HepG2 (cell line): Measurements from ENCODE around the gene SUN1. TPM values are rescaled to one million over a fixed set of nuclear protein-coding genes. Genes with fewer than 3 reads are reported as not detected.

ENCODE experiments used
- ATAC-seq: fragments of 200-7000 bp; cut with Tn5 transposase; 3 replicates; pipeline ENCODE4 v1.9.1; 2020; ENCODE audit warnings: mild to moderate bottlenecking, moderate library complexity
- BruUV-seq: library from RNA; stranded (reverse); fragments of 400-500 nt; replicated peaks from 2 replicates; lab custom pipeline; 2021; lab: Mats Ljungman, UMichigan
- CTCF ChIA-PET: fragments of 300-600 bp; formaldehyde crosslinking; extraction: SDS; loops from one replicate; lab custom pipeline; 2021; ENCODE audit warnings: low total read pairs, inconsistent platforms, low intra/inter-chr PET ratio; lab: Yijun Ruan, JAX
- POLR2A ChIA-PET: fragments of 350-600 bp; sonication (Branson Sonifier 250); formaldehyde crosslinking; loops from one replicate; lab custom pipeline; 2020; ENCODE audit warnings: antibody characterized with exemption, inconsistent platforms; lab: Yijun Ruan, JAX
- DNase-seq: peaks from one replicate; pipeline ENCODE4 v3.0.0-alpha.2; 2015; ENCODE audit warnings: low spot score
- FAIRE-seq: peaks from 3 replicates; lab custom pipeline; 2011; peaks lifted over from hg19 to GRCh38; lab: Jason Lieb, UNC
- H2AFZ ChIP-seq: one replicate; pipeline ENCODE4 v1.6.1; 2011; ENCODE audit warnings: low read length, inconsistent platforms
- H3K27ac ChIP-seq: fragments of 300-600 bp; 3 replicates; pipeline ENCODE4 v1.8.0; 2011; ENCODE audit warnings: mixed run types, mild to moderate bottlenecking, mixed read lengths, low read length, inconsistent platforms; ENCODE audit not compliant: insufficient read depth; ENCODE audit errors: extremely low read length
- H3K27me3 ChIP-seq, 2 experiments: fragments of 200-600 bp in 1 of 2; 2 replicates in 1 of 2; 3 replicates in 1 of 2; pipeline versions ENCODE4 v1.6.0 to v1.8.0; 2011; ENCODE audit warnings: low read length in 2 of 2, mild to moderate bottlenecking in 2 of 2, moderate library complexity in 2 of 2, inconsistent platforms in 1 of 2; ENCODE audit not compliant: insufficient read depth in 2 of 2, control insufficient read depth in 1 of 2
- H3K36me3 ChIP-seq, 2 experiments: fragments of 200-600 bp in 1 of 2; replicated peaks in 1 of 2; 2 replicates in 1 of 2; 3 replicates in 1 of 2; pipeline versions ENCODE4 v1.5.1 to v1.8.0; 2011; ENCODE audit warnings: low read length in 2 of 2, inconsistent platforms in 1 of 2; ENCODE audit not compliant: insufficient read depth in 2 of 2, control insufficient read depth in 1 of 2
- H3K4me1 ChIP-seq: 2 replicates; pipeline ENCODE4 v1.5.1; 2012; ENCODE audit warnings: low read length, inconsistent platforms; ENCODE audit not compliant: insufficient read depth
- H3K4me2 ChIP-seq: 2 replicates; pipeline ENCODE4 v1.6.0; 2011; ENCODE audit warnings: low read depth, low read length, inconsistent platforms
- H3K4me3 ChIP-seq, 3 experiments: fragments of 200-600 bp in 1 of 3; sonication (generic), shearing (Covaris generic) in 1 of 3; replicated peaks in 1 of 3; 2 replicates each; pipeline ENCODE4 v1.5.1; 2011 to 2016; ENCODE audit warnings: low read length in 3 of 3, inconsistent platforms in 2 of 3, low read depth in 2 of 3, mild to moderate bottlenecking in 2 of 3, control low read depth in 1 of 3, mixed read lengths in 1 of 3; ENCODE audit not compliant: insufficient read depth in 1 of 3
- H3K79me2 ChIP-seq: one replicate; pipeline ENCODE4 v1.6.1; 2011; ENCODE audit warnings: low read length, inconsistent platforms; ENCODE audit not compliant: insufficient read depth
- H3K9ac ChIP-seq: 2 replicates; pipeline ENCODE4 v1.6.0; 2011; ENCODE audit warnings: mild to moderate bottlenecking, low read depth, low read length, inconsistent platforms; ENCODE audit not compliant: insufficient read depth
- H3K9me3 ChIP-seq: 2 replicates; pipeline ENCODE4 v1.5.1; 2012; ENCODE audit warnings: mild to moderate bottlenecking, low read length
- H4K20me1 ChIP-seq: 2 replicates; pipeline ENCODE4 v1.6.0; 2011; ENCODE audit warnings: inconsistent platforms, mild to moderate bottlenecking, low read length, moderate library complexity; ENCODE audit not compliant: insufficient read depth
- CSRNP2 ChIP-seq: sonication (generic); formaldehyde crosslinking; conservative IDR thresholded peaks from 2 replicates; pipeline ENCODE4 v1.8.0; 2022; ENCODE audit warnings: low read depth, missing genetic modification reagents
- TOE1 ChIP-seq: sonication (generic); formaldehyde crosslinking; IDR thresholded peaks from 2 replicates; pipeline ENCODE4 v1.4.0; 2020; ENCODE audit warnings: mild to moderate bottlenecking, missing genetic modification reagents
- ZBED4 ChIP-seq: sonication (generic); formaldehyde crosslinking; IDR thresholded peaks from 2 replicates; pipeline ENCODE4 v1.4.0; 2020; ENCODE audit warnings: missing genetic modification reagents, borderline replicate concordance
- ZFP62 ChIP-seq: sonication (generic); formaldehyde crosslinking; IDR thresholded peaks from 2 replicates; pipeline ENCODE4 v1.4.0; 2020; ENCODE audit warnings: missing genetic modification reagents
- ZNF124 ChIP-seq: sonication (generic); formaldehyde crosslinking; IDR thresholded peaks from 2 replicates; pipeline ENCODE4 v1.4.0; 2020; ENCODE audit warnings: missing genetic modification reagents
- ZNF30 ChIP-seq: sonication (generic); formaldehyde crosslinking; IDR thresholded peaks from 2 replicates; pipeline ENCODE4 v1.5.0; 2020; ENCODE audit warnings: mild to moderate bottlenecking, missing genetic modification reagents
- ZNF513 ChIP-seq: sonication (generic); formaldehyde crosslinking; conservative IDR thresholded peaks from 2 replicates; pipeline ENCODE4 v1.5.0; 2020; ENCODE audit warnings: missing genetic modification reagents
- ZNF646 ChIP-seq: sonication (generic); formaldehyde crosslinking; IDR thresholded peaks from 2 replicates; pipeline ENCODE4 v1.9.0; 2021; ENCODE audit warnings: mild to moderate bottlenecking, missing genetic modification reagents
- ZNF766 ChIP-seq: sonication (generic); formaldehyde crosslinking; IDR thresholded peaks from 2 replicates; pipeline ENCODE4 v1.5.0; 2020; ENCODE audit warnings: missing genetic modification reagents, borderline replicate concordance
- ZSCAN31 ChIP-seq: sonication (generic); formaldehyde crosslinking; IDR thresholded peaks from 2 replicates; pipeline ENCODE4 v1.5.0; 2020; ENCODE audit warnings: low read depth, mild to moderate bottlenecking, missing genetic modification reagents
- ZSCAN9 ChIP-seq: IDR thresholded peaks from 2 replicates; pipeline ENCODE4 v1.6.1; 2016; ENCODE audit warnings: borderline replicate concordance
- WGBS: methylation state at CpG from one replicate; pipeline ENCODE4 v1.1.6; 2017; ENCODE audit warnings: low lambda C conversion rate; 5-methylcytosine and 5-hydroxymethylcytosine counted together
- in situ Hi-C: cut with HindIII; loops from 2 replicates; pipeline ENCODE4 v1.10.0; 2017; ENCODE audit warnings: low pct_unique_long_range_greater_than_20kb; ENCODE audit not compliant: extremely low pct_ligation_motif_present
- intact Hi-C: fragments of 100-400 bp; cut with micrococcal nuclease; formaldehyde crosslinking; loops from one replicate; pipeline ENCODE4 v1.10.0; 2022; ENCODE audit not compliant: unreplicated experiment
- polyA plus RNA-seq, 8 experiments: library from polyadenylated mRNA; depleted of rRNA in 3 of 8; stranded (reverse) in 7 of 8; unstranded in 1 of 8; fragments of >200 nt; fragmentation: Illumina TruSeq in 4 of 8; extraction: Trizol in 4 of 8; gene quantifications; 2 replicates each; pipeline versions ENCODE4 v1.2.1 to v1.2.3, GENCODE V29; 2011 to 2016; ENCODE audit warnings: low read depth in 4 of 8, missing spikeins in 1 of 8, mixed read lengths in 1 of 8; ENCODE audit not compliant: insufficient read depth in 1 of 8
- total RNA-seq, 5 experiments: library from RNA; depleted of rRNA; stranded (reverse); fragments of >200 nt; fragmentation: Illumina TruSeq; extraction: Trizol; gene quantifications; 2 replicates each; pipeline ENCODE4 v1.2.3, GENCODE V29; 2016; ENCODE audit warnings: low read depth in 1 of 5

The SUN1 gene
- total and polyA plus RNA-seq, 2 of the 13 experiments (the other 11 are each of a cell fraction or from before 2014, with no cell fraction given): 47.0 to 126 TPM

GRCh38 chr7:889391-889790 is 57.1 kb downstream of the SUN1 start:
- Histone ChIP-seq H3K9ac (no peak overlapping the region), H3K4me1 (peaks cover 6% of the 10 kb centered on the region), H2AFZ (no peak overlapping the region), H3K4me3 (no peak overlapping the region), H3K79me2 (peaks cover 44% of the 10 kb centered on the region), H3K4me2 (no peak overlapping the region), H3K27me3 (no peaks in the 10 kb centered on the region)
- CTCF ChIA-PET: no interaction called here
- DNase-seq (no peak), ATAC-seq (no peak), FAIRE-seq (no peak)
- 99% methylated on average over 18 of the region's 18 CpGs for whole genome bisulfite sequencing
- no peak for TF ChIP-seq ZFP62
- TF ChIP-seq ZNF124 (CRISPR knock-in tag): no peak
- TF ChIP-seq ZNF30 (CRISPR knock-in tag): no peak
- TF ChIP-seq ZBED4 (CRISPR knock-in tag): no peak
- TF ChIP-seq ZNF646 (CRISPR knock-in tag): no peak
- no peak for TF ChIP-seq CSRNP2 (CRISPR knock-in tag)
- no peak for TF ChIP-seq ZSCAN9 (CRISPR knock-in tag)
- TF ChIP-seq ZSCAN31 (CRISPR knock-in tag): no peak
- no peak for TF ChIP-seq ZNF513 (CRISPR knock-in tag)
- TF ChIP-seq ZNF766 (CRISPR knock-in tag): no peak
- no peak for TF ChIP-seq TOE1
- TF ChIP-seq, all 625 proteins: peak for 0
- in situ Hi-C loops (no loop called here), intact Hi-C loops (no loop called here)
- Histone ChIP-seq H4K20me1 (peaks cover 6% of the 10 kb centered on the region; the same call in 1 of the 2 replicates), H3K36me3 (peaks cover 51 to 73% of the 10 kb centered on the region in 2 experiments), H3K9me3 (no peaks in the 10 kb centered on the region), H3K27ac (no peak overlapping the region)
- POLR2A ChIA-PET: no interaction called here
- no TSS peak for BruUV-seq
